Loucy (cell line): ENCODE results near the gene RUNX1.

Experiments used
- CTCF ChIP-seq: fragments of 200-600 bp; sonication (generic); conservative IDR thresholded peaks from 2 replicates; pipeline ENCODE4 v1.5.1; 2014; ENCODE audit warnings: mild to moderate bottlenecking, antibody characterized with exemption, low read length
- EZH2phosphoT487 ChIP-seq: fragments of 200-600 bp; IDR thresholded peaks from 2 replicates; pipeline ENCODE4 v1.6.1; 2018; ENCODE audit warnings: antibody characterized with exemption, mild to moderate bottlenecking, moderate library complexity, borderline replicate concordance

- no peak for TF ChIP-seq CTCF
- TF ChIP-seq EZH2phosphoT487: no peak
Measured at GRCh38 chr21:35011681-35012080, 37.4 kb downstream of the RUNX1 start.
